ENCODE measurements around the gene CLEC1B. TPM values are rescaled to one million over a fixed set of nuclear protein-coding genes. Genes with fewer than 3 reads are reported as not detected.

CLEC1B gene
- total RNA-seq, 1 donor from 2014 or later = not detected

Other genes with a start within 250 kb of the CLEC1B start
- gene CD69, start 238.2 kb downstream of the CLEC1B start, total RNA-seq (ENCODE audit: unreplicated experiment) = 0.69 TPM
- gene KLRF1, start 171.6 kb downstream of the CLEC1B start, total RNA-seq (ENCODE audit: unreplicated experiment) = not detected
- gene CLEC2B, start 129.8 kb downstream of the CLEC1B start, total RNA-seq (ENCODE audit: unreplicated experiment) = not detected
- not detected for gene KLRF2, start 117.6 kb downstream of the CLEC1B start, total RNA-seq (ENCODE audit: unreplicated experiment)
- not detected for gene CLEC2A, start 66.8 kb downstream of the CLEC1B start, total RNA-seq (ENCODE audit: unreplicated experiment)
- gene CLEC12A, start 27.7 kb downstream of the CLEC1B start, total RNA-seq (ENCODE audit: unreplicated experiment) = not detected
- not detected for gene CLEC12B, start 11.5 kb upstream of the CLEC1B start, total RNA-seq (ENCODE audit: unreplicated experiment)
- gene CLEC9A, start 31.6 kb upstream of the CLEC1B start, total RNA-seq (ENCODE audit: unreplicated experiment) = not detected
- 29.3 TPM for gene CLEC1A, start 99.9 kb upstream of the CLEC1B start, total RNA-seq (ENCODE audit: unreplicated experiment)
- not detected for gene CLEC7A, start 131.1 kb upstream of the CLEC1B start, total RNA-seq (ENCODE audit: unreplicated experiment)
- not detected for gene OLR1, start 173.0 kb upstream of the CLEC1B start, total RNA-seq (ENCODE audit: unreplicated experiment)
- gene TMEM52B, start 179.9 kb upstream of the CLEC1B start, total RNA-seq (ENCODE audit: unreplicated experiment) = not detected
- 133 TPM for gene GABARAPL1, start 213.8 kb upstream of the CLEC1B start, total RNA-seq (ENCODE audit: unreplicated experiment)